GM21515 (cell line): ENCODE results near the gene TFB1M.

Experiments
- ATAC-seq: cut with Tn5 transposase; IDR thresholded peaks from one replicate; pipeline ENCODE4 v1.9.1; 2021; ENCODE audit not compliant: unreplicated experiment

Gene TFB1M

GRCh38 chr6:155213611-155214372, 100.5 kb downstream of the TFB1M start:
- ATAC-seq = no peak

GRCh38 chr6:155212616-155213380, 101.5 kb downstream of the TFB1M start:
- no peak for ATAC-seq

GRCh38 chr6:155212106-155212505, 102.2 kb downstream of the TFB1M start:
- no peak for ATAC-seq

GRCh38 chr6:155207223-155207622, 107.1 kb downstream of the TFB1M start:
- no peak for ATAC-seq
